Measurements from ENCODE around the gene ADAM33. TPM values are rescaled to one million over a fixed set of nuclear protein-coding genes. Genes with fewer than 3 reads are reported as not detected.

Gene ADAM33
- polyA plus RNA-seq, 2 donors, result 27.3 to 83.1 TPM

GRCh38 chr20:3671986-3672546 lies 9.7 kb downstream of the ADAM33 start:
- 47 to 48% methylated on average over 23 of the region's 23 CpGs for WGBS, 2 donors
- Histone ChIP-seq H3K4me3 (ENCODE audit: low read depth in 1 of 2, low read length in 2 of 2) (no peak overlapping the region), H3K9me3 (ENCODE audit: control insufficient read depth in 2 of 2, insufficient read depth in 1 of 2, low read depth in 1 of 2, low read length in 1 of 2) (peaks cover 0 to 2% of the 10 kb centered on the region in 2 donors), H3K27ac (ENCODE audit: low read depth in 2 of 2, low read length in 1 of 2) (no peak overlapping the region), H3K4me1 (ENCODE audit: control insufficient read depth in 2 of 2, insufficient read depth in 2 of 2, low read length in 1 of 2) (peaks cover 0 to 5% of the 10 kb centered on the region in 2 donors), H3K36me3 (ENCODE audit: control insufficient read depth in 2 of 2, insufficient read depth in 2 of 2, low read length in 1 of 2) (no peaks in the 10 kb centered on the region), H3K27me3 (ENCODE audit: control insufficient read depth in 1 of 2, insufficient read depth in 2 of 2, low read length in 2 of 2) (peaks cover 0 to 4% of the 10 kb centered on the region in 2 donors)

DNA sequence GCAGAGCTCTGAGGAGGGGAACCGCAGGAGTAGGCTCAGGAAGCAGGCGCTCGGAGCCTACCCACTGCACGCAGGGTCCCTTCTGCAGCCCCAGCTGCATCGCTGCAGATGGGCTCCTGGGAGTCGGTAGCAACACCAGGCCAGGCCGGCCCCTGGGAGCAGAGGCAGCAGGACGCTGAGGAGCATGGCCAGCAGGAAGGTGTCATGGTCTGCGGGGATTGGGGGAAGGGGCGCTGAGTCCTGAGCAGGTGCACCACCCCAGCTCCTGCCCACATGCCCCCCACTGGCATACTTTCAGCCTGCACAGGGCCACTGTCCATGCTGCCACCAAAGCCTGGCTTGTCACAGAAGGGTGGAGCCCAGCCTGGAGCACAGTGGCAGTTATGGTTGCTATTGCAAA lies 10.9 kb downstream of the ADAM33 start:
- no peaks in the 10 kb centered on the region for H3K36me3 ChIP-seq (ENCODE audit: control insufficient read depth in 2 of 2, insufficient read depth in 2 of 2, low read length in 1 of 2)
- H3K27me3 ChIP-seq (ENCODE audit: control insufficient read depth in 1 of 2, insufficient read depth in 2 of 2, low read length in 2 of 2), result peaks cover 0 to 4% of the 10 kb centered on the region in 2 donors
- WGBS, 2 donors, result 83 to 85% methylated on average over 10 of the region's 10 CpGs

GRCh38 chr20:3670511-3670910 lies 11.3 kb downstream of the ADAM33 start:
- no peak overlapping the region for H3K4me3 ChIP-seq (ENCODE audit: low read depth in 1 of 2, low read length in 2 of 2)
- peaks cover 0 to 2% of the 10 kb centered on the region in 2 donors for H3K9me3 ChIP-seq (ENCODE audit: control insufficient read depth in 2 of 2, insufficient read depth in 1 of 2, low read depth in 1 of 2, low read length in 1 of 2)
- 57 to 63% methylated on average over 6 of the region's 6 CpGs for WGBS, 2 donors
- H3K27ac ChIP-seq (ENCODE audit: low read depth in 2 of 2, low read length in 1 of 2), result no peak overlapping the region
- H3K27me3 ChIP-seq (ENCODE audit: control insufficient read depth in 1 of 2, insufficient read depth in 2 of 2, low read length in 2 of 2), result peaks cover 0 to 4% of the 10 kb centered on the region in 2 donors
- H3K4me1 ChIP-seq (ENCODE audit: control insufficient read depth in 2 of 2, insufficient read depth in 2 of 2, low read length in 1 of 2), result peaks cover 0 to 5% of the 10 kb centered on the region in 2 donors
- H3K36me3 ChIP-seq (ENCODE audit: control insufficient read depth in 2 of 2, insufficient read depth in 2 of 2, low read length in 1 of 2), result no peaks in the 10 kb centered on the region

More for the DNA sequence above, 10.9 kb downstream of the ADAM33 start:
- H3K27ac ChIP-seq (ENCODE audit: low read depth in 2 of 2, low read length in 1 of 2), result no peak overlapping the region
- H3K9me3 ChIP-seq (ENCODE audit: control insufficient read depth in 2 of 2, insufficient read depth in 1 of 2, low read depth in 1 of 2, low read length in 1 of 2), result peaks cover 0 to 2% of the 10 kb centered on the region in 2 donors
- H3K4me1 ChIP-seq (ENCODE audit: control insufficient read depth in 2 of 2, insufficient read depth in 2 of 2, low read length in 1 of 2), result peaks cover 0 to 5% of the 10 kb centered on the region in 2 donors
- H3K4me3 ChIP-seq (ENCODE audit: low read depth in 1 of 2, low read length in 2 of 2), result no peak overlapping the region

- Histone ChIP-seq H3K27ac (ENCODE audit: low read depth in 2 of 2, low read length in 1 of 2) (no peak overlapping the region), H3K4me1 (ENCODE audit: control insufficient read depth in 2 of 2, insufficient read depth in 2 of 2, low read length in 1 of 2) (peaks cover 0 to 5% of the 10 kb centered on the region in 2 donors), H3K4me3 (ENCODE audit: low read depth in 1 of 2, low read length in 2 of 2) (no peak overlapping the region), H3K36me3 (ENCODE audit: control insufficient read depth in 2 of 2, insufficient read depth in 2 of 2, low read length in 1 of 2) (no peaks in the 10 kb centered on the region), H3K27me3 (ENCODE audit: control insufficient read depth in 1 of 2, insufficient read depth in 2 of 2, low read length in 2 of 2) (peaks cover 0 to 4% of the 10 kb centered on the region in 2 donors), H3K9me3 (ENCODE audit: control insufficient read depth in 2 of 2, insufficient read depth in 1 of 2, low read depth in 1 of 2, low read length in 1 of 2) (peaks cover 0 to 2% of the 10 kb centered on the region in 2 donors)
- 72 to 76% methylated on average over 13 of the region's 13 CpGs for WGBS, 2 donors
Measured at GRCh38 chr20:3669710-3670367, 12.0 kb downstream of the ADAM33 start.

DNA sequence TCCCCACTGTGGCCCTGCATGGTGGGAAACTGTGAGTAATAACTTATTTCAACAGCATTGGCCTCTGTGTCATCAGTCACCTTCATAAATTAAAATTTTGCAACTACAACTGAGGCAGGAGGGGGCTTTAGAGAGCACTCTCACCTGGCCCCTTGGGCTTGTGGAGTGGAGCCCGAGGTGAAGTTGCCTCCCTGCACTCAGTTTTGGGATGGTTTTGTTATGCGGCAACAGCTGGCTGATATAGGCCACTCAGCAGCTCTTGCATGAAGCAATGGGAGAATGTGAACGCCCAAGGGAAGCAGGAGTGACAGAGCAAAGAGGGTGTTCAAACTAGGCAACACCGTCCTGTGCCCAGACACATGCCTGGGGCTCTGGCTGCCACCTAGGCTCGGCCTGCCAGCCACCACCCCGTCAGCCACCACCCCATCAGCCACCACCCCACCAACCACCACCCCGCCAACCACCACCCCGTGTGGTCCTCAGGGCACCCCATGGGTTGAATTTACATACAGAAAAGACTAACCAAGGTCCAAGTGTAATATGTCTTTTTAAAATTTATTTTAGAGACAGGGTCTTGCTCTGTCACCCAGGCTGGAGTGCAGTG lies 14.3 kb downstream of the ADAM33 start:
- H3K4me3 ChIP-seq (ENCODE audit: low read depth in 1 of 2, low read length in 2 of 2), result no peak overlapping the region
- WGBS, 2 donors, result 85 to 92% methylated on average over 8 of the region's 8 CpGs
- peaks cover 0 to 2% of the 10 kb centered on the region in 2 donors for H3K4me1 ChIP-seq (ENCODE audit: control insufficient read depth in 2 of 2, insufficient read depth in 2 of 2, low read length in 1 of 2)
- no peaks in the 10 kb centered on the region for H3K9me3 ChIP-seq (ENCODE audit: control insufficient read depth in 2 of 2, insufficient read depth in 1 of 2, low read depth in 1 of 2, low read length in 1 of 2)
- H3K27ac ChIP-seq (ENCODE audit: low read depth in 2 of 2, low read length in 1 of 2), result no peak overlapping the region
- no peaks in the 10 kb centered on the region for H3K36me3 ChIP-seq (ENCODE audit: control insufficient read depth in 2 of 2, insufficient read depth in 2 of 2, low read length in 1 of 2)
- peaks cover 0 to under 1% of the 10 kb centered on the region in 2 donors for H3K27me3 ChIP-seq (ENCODE audit: control insufficient read depth in 1 of 2, insufficient read depth in 2 of 2, low read length in 2 of 2)

DNA sequence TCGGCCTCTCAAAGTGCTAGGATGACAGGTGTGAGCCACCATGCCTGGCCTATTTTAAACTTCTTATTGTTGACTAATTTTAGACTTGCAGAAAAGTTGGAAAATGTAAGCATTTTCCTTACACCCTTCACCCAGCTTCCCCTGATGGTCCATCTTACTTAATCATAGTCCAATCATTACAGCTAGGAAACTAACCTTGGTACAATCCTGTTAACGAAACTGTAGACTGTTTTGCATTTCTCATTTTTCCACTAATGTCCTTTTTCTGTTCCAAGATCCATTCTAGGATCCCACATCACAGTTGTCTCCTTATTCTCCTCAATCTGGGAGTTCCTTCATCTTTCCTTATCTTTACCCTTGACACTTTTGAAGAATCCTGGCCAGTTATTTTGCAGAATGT lies 18.0 kb downstream of the ADAM33 start:
- Histone ChIP-seq H3K4me1 (ENCODE audit: control insufficient read depth in 2 of 2, insufficient read depth in 2 of 2, low read length in 1 of 2) (peaks cover 4% of the 10 kb centered on the region in 2 donors), H3K27me3 (ENCODE audit: control insufficient read depth in 1 of 2, insufficient read depth in 2 of 2, low read length in 2 of 2) (peaks cover 7 to 10% of the 10 kb centered on the region in 2 donors), H3K4me3 (ENCODE audit: low read depth in 1 of 2, low read length in 2 of 2) (no peak overlapping the region), H3K9me3 (ENCODE audit: control insufficient read depth in 2 of 2, insufficient read depth in 1 of 2, low read depth in 1 of 2, low read length in 1 of 2) (no peaks in the 10 kb centered on the region), H3K27ac (ENCODE audit: low read depth in 2 of 2, low read length in 1 of 2) (no peak overlapping the region), H3K36me3 (ENCODE audit: control insufficient read depth in 2 of 2, insufficient read depth in 2 of 2, low read length in 1 of 2) (no peaks in the 10 kb centered on the region)
- 81 to 84% methylated on average over 2 of the region's 2 CpGs for WGBS, 2 donors

DNA sequence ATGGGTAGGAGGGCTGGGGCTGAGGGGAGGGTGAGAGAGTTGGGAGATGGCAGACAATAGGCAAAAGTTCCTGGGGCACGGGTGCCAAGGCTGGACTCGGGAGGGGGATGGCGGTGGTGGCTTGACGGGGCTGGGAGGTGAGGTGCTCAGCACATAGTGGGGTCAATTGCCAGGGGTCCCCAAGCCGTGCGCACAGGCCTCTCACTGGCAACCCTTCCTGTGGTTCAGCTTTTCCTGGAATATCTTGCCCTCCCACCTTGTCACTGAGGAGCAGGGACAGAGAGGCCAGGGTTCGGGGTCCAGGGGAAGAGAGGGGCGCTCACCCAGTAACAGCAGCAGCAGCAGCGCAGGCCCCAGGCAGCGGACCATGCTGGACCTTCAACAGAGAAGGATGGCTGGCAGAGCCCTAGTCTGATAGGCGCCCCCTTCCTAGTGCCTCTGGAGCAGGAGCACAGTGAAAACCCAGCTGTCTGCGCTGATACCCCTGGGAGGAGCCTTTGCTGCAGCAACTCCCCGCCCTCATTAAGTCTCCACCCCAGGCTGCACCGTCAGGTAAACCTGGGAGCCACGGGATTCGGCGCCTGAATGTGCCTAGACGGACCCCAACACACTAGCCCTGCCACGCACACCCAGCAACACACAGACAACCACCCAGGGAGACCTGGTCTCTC lies 18.6 kb downstream of the ADAM33 start, which contains the start of gene GFRA4:
TSS of gene GFRA4 (minus strand) at position 369 of the 671 bp plus-strand sequence. CDS start at position 369, 0 bp downstream.
- H3K4me1 ChIP-seq (ENCODE audit: control insufficient read depth in 2 of 2, insufficient read depth in 2 of 2, low read length in 1 of 2), result peaks cover 4 to 7% of the 10 kb centered on the region in 2 donors
- no peaks in the 10 kb centered on the region for H3K9me3 ChIP-seq (ENCODE audit: control insufficient read depth in 2 of 2, insufficient read depth in 1 of 2, low read depth in 1 of 2, low read length in 1 of 2)
- H3K36me3 ChIP-seq (ENCODE audit: control insufficient read depth in 2 of 2, insufficient read depth in 2 of 2, low read length in 1 of 2), result no peaks in the 10 kb centered on the region
- no peak within 1 kb of the TSS for H3K27ac ChIP-seq (ENCODE audit: low read depth in 2 of 2, low read length in 1 of 2)
- H3K4me3 ChIP-seq (ENCODE audit: low read depth in 1 of 2, low read length in 2 of 2), result no peak within 1 kb of the TSS
- H3K27me3 ChIP-seq (ENCODE audit: control insufficient read depth in 1 of 2, insufficient read depth in 2 of 2, low read length in 2 of 2), result peaks cover 7 to 10% of the 10 kb centered on the region in 2 donors
- WGBS, 2 donors, result 63 to 67% methylated on average over 19 of the region's 19 CpGs

DNA sequence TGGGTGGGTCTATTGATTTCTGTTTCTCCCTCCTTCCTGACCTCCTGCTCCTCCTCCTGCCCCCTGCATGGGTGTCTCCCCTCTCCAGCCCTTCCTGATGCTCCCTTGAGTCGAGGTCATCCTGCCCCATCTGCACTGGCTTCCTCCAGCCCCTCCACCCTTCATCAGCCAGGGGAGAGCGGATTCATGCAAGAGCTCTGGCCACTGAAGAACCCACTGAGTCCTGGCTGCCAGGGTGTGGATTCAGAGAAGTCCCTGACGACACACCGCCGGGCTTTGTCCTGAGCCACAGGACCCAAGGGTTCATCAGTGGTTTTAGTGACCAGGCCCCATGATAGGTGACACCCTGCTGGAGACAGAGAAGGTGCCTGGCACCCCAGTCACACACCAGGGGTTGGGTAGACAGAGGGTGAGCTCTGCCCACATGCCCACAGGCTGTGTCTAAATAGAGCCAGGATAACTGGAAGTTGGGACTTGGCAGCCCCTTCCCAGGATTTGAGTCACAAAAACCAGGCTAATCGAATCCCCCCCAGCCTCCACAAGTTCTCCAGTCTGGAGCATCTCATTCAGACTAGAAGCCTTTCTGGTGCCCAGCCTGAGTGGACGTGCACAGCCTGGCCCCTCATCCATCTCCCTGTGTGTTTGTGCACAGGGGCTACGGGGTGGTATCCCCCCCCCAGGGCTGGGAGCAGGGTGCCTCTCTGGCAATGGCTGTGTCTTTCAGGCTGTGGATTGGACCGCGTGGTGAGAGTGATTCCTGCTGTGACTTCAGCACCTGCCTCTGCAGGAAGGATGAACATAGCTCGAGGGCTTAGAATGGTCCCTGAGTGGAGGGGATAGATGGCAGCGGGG lies 19.8 kb downstream of the ADAM33 start:
- Histone ChIP-seq H3K36me3 (ENCODE audit: control insufficient read depth in 2 of 2, insufficient read depth in 2 of 2, low read length in 1 of 2) (no peaks in the 10 kb centered on the region), H3K4me1 (ENCODE audit: control insufficient read depth in 2 of 2, insufficient read depth in 2 of 2, low read length in 1 of 2) (peaks cover 4 to 7% of the 10 kb centered on the region in 2 donors), H3K9me3 (ENCODE audit: control insufficient read depth in 2 of 2, insufficient read depth in 1 of 2, low read depth in 1 of 2, low read length in 1 of 2) (no peaks in the 10 kb centered on the region), H3K27ac (ENCODE audit: low read depth in 2 of 2, low read length in 1 of 2) (no peak overlapping the region), H3K27me3 (ENCODE audit: control insufficient read depth in 1 of 2, insufficient read depth in 2 of 2, low read length in 2 of 2) (peaks cover 7 to 10% of the 10 kb centered on the region in 2 donors), H3K4me3 (ENCODE audit: low read depth in 1 of 2, low read length in 2 of 2) (no peak overlapping the region)
- WGBS, 2 donors, result 64 to 65% methylated on average over 12 of the region's 12 CpGs
